HG02884 (cell line): Measurements from ENCODE around the gene DLG2.

ENCODE experiments used
- ATAC-seq: cut with Tn5 transposase; IDR thresholded peaks from one replicate; pipeline ENCODE4 v1.9.1; 2021; ENCODE audit warnings: mild to moderate bottlenecking, moderate library complexity; ENCODE audit not compliant: unreplicated experiment

The DLG2 gene

GRCh38 chr11:83845797-83846196, 1781.3 kb downstream of the DLG2 start:
- no peak for ATAC-seq

GRCh38 chr11:83840326-83840725, 1786.8 kb downstream of the DLG2 start:
- no peak for ATAC-seq

- peak; percentile 89 for ATAC-seq
These were observed 1790.1 kb downstream of the DLG2 start for GRCh38 chr11:83836883-83837654.

- ATAC-seq = no peak
These were observed 1791.1 kb downstream of the DLG2 start for GRCh38 chr11:83836065-83836464.

GRCh38 chr11:83835423-83835822, 1791.7 kb downstream of the DLG2 start:
- ATAC-seq = peak; percentile 67

- no peak for ATAC-seq
These were observed 1795.2 kb downstream of the DLG2 start for GRCh38 chr11:83831929-83832328.

GRCh38 chr11:83827940-83828554, 1799.1 kb downstream of the DLG2 start:
- peak; percentile 88 for ATAC-seq

GRCh38 chr11:83827520-83827919, 1799.6 kb downstream of the DLG2 start:
- ATAC-seq = no peak

- no peak for ATAC-seq
These were observed 1801.1 kb downstream of the DLG2 start for GRCh38 chr11:83826078-83826477.

GRCh38 chr11:83823461-83824025, 1803.6 kb downstream of the DLG2 start:
- ATAC-seq = no peak

- peak; percentile 47 for ATAC-seq
These were observed 1807.1 kb downstream of the DLG2 start for GRCh38 chr11:83819931-83820549.

- ATAC-seq = no peak
These were observed 1808.8 kb downstream of the DLG2 start for GRCh38 chr11:83818349-83818748.

- no peak for ATAC-seq
These were observed 1810.5 kb downstream of the DLG2 start for GRCh38 chr11:83816572-83817187.

GRCh38 chr11:83815736-83816135, 1811.4 kb downstream of the DLG2 start:
- ATAC-seq = no peak

- ATAC-seq = no peak
These were observed 1813.8 kb downstream of the DLG2 start for GRCh38 chr11:83813296-83813695.

- no peak for ATAC-seq
These were observed 1817.9 kb downstream of the DLG2 start for GRCh38 chr11:83809274-83809673.

- ATAC-seq = no peak
These were observed 1825.3 kb downstream of the DLG2 start for GRCh38 chr11:83801799-83802198.

- no peak for ATAC-seq
These were observed 1833.8 kb downstream of the DLG2 start for GRCh38 chr11:83793310-83793709.

GRCh38 chr11:83791557-83791956, 1835.6 kb downstream of the DLG2 start:
- no peak for ATAC-seq

- ATAC-seq = no peak
These were observed 1841.2 kb downstream of the DLG2 start for GRCh38 chr11:83785942-83786341.

GRCh38 chr11:83784419-83784818, 1842.7 kb downstream of the DLG2 start:
- no peak for ATAC-seq
